22Rv1 (cell line): ENCODE results near the gene SNAPC1.

Source experiments
- H3K27ac ChIP-seq: fragments of 450-650 bp; 2 replicates; pipeline ENCODE4 v1.5.1; 2017
- CTCF ChIP-seq: fragments of 450-650 bp; IDR thresholded peaks from 2 replicates; pipeline ENCODE4 v1.5.1; 2017; ENCODE audit warnings: mild to moderate bottlenecking
- ZFX ChIP-seq: fragments of 450-650 bp; IDR thresholded peaks from 2 replicates; pipeline ENCODE4 v1.6.1; 2017; ENCODE audit warnings: antibody characterized with exemption, borderline replicate concordance

Gene SNAPC1

GRCh38 chr14:61761959-61762786 is at the start of gene SNAPC1:
TSS of gene SNAPC1 (plus strand) at chr14:61762420. CDS start at chr14:61762461, 41 bp downstream.
- TF ChIP-seq CTCF (no peak), ZFX (no peak)
- H3K27ac ChIP-seq = peak within 1 kb of the TSS; percentile 64

GRCh38 chr14:61713724-61714437 is 48.3 kb upstream of the SNAPC1 start:
- no peak for TF ChIP-seq ZFX
- TF ChIP-seq CTCF = no peak
- H3K27ac ChIP-seq = no peak overlapping the region

- TF ChIP-seq ZFX (no peak), CTCF (no peak)
- no peak overlapping the region for H3K27ac ChIP-seq
These were observed 45.3 kb upstream of the SNAPC1 start for GRCh38 chr14:61716956-61717355.

- H3K27ac ChIP-seq = no peak overlapping the region
- TF ChIP-seq CTCF (no peak), ZFX (no peak)
These were observed 44.2 kb upstream of the SNAPC1 start for GRCh38 chr14:61718039-61718438.

- H3K27ac ChIP-seq = no peak overlapping the region
- TF ChIP-seq ZFX (no peak), CTCF (no peak)
These were observed 42.6 kb upstream of the SNAPC1 start for GRCh38 chr14:61719344-61720293.

- no peak overlapping the region for H3K27ac ChIP-seq
- no peak for TF ChIP-seq ZFX
- TF ChIP-seq CTCF = no peak
These were observed 41.9 kb upstream of the SNAPC1 start for GRCh38 chr14:61720294-61720661.
